Large intestine (tissue), 12 donors: ENCODE measurements around the gene HOXB4. TPM values are rescaled to one million over a fixed set of nuclear protein-coding genes. Genes with fewer than 3 reads are reported as not detected.

Source experiments
- DNase-seq, 2 donors: peaks; one replicate each; pipeline versions ENCODE4 v3.0.0 to v3.0.0-alpha.2; 2013
- H3K27ac ChIP-seq: one replicate; pipeline ENCODE4 v1.5.1; 2013; ENCODE audit warnings: low read length
- H3K27me3 ChIP-seq: 2 replicates; pipeline ENCODE4 v1.6.1; 2013; ENCODE audit warnings: low read length; ENCODE audit not compliant: control insufficient read depth, insufficient read depth
- H3K36me3 ChIP-seq: 2 replicates; pipeline ENCODE4 v1.6.1; 2013; ENCODE audit warnings: low read length; ENCODE audit not compliant: control insufficient read depth, insufficient read depth
- H3K4me1 ChIP-seq: one replicate; pipeline ENCODE4 v1.6.1; 2013; ENCODE audit warnings: low read length; ENCODE audit not compliant: control insufficient read depth, insufficient read depth
- H3K4me3 ChIP-seq: one replicate; pipeline ENCODE4 v1.5.1; 2013; ENCODE audit warnings: low read length
- H3K9me3 ChIP-seq: one replicate; pipeline ENCODE4 v1.6.1; 2013; ENCODE audit warnings: mild to moderate bottlenecking, low read depth, low read length, moderate library complexity; ENCODE audit not compliant: control insufficient read depth
- WGBS: methylation state at CpG from one replicate; pipeline ENCODE4 v1.1.5; 2013; ENCODE audit warnings: low lambda C conversion rate; ENCODE audit not compliant: insufficient coverage; 5-methylcytosine and 5-hydroxymethylcytosine counted together
- long read RNA-seq, 11 donors: transcript quantifications; one replicate each; lab custom pipeline, GENCODE V29; 2026
- polyA plus RNA-seq: library from polyadenylated mRNA; unstranded; fragments of 120-200 nt; gene quantifications from one replicate; pipeline ENCODE4 v1.2.1, GENCODE V29; 2013

The HOXB4 gene
- 5.9 TPM for polyA plus RNA-seq
- long read RNA-seq, donor 1, transcript HOXB4-201 (2 exons, 3,757 nt), result major isoform, 6 of 6 reads
- long read RNA-seq, donor 1, partial matches to known transcripts, result 0 of 6 reads
- long read RNA-seq, donor 1, other reads (novel, unspliced or antisense), result 0 of 6 reads
- long read RNA-seq, donor 2, partial matches to known transcripts, result 6 of 10 reads
- long read RNA-seq, donor 2, other reads (novel, unspliced or antisense), result 0 of 10 reads
- long read RNA-seq, donor 3, result 0 reads
- long read RNA-seq, donor 4, result 0 reads
- long read RNA-seq, donor 5, transcript HOXB4-201 (2 exons, 3,757 nt), result major isoform, 5 of 14 reads
- long read RNA-seq, donor 5, partial matches to known transcripts, result 9 of 14 reads
- long read RNA-seq, donor 5, other reads (novel, unspliced or antisense), result 0 of 14 reads
- long read RNA-seq, donor 6, transcript HOXB4-201 (2 exons, 3,757 nt), result major isoform, 8 of 8 reads
- long read RNA-seq, donor 6, partial matches to known transcripts, result 0 of 8 reads
- long read RNA-seq, donor 6, other reads (novel, unspliced or antisense), result 0 of 8 reads
- long read RNA-seq, donor 7, transcript HOXB4-201 (2 exons, 3,757 nt), result major isoform, 10 of 19 reads
- long read RNA-seq, donor 7, partial matches to known transcripts, result 9 of 19 reads
- long read RNA-seq, donor 7, other reads (novel, unspliced or antisense), result 0 of 19 reads
- long read RNA-seq, donor 8, transcript HOXB4-201 (2 exons, 3,757 nt), result major isoform, 10 of 10 reads
- long read RNA-seq, donor 8, partial matches to known transcripts, result 0 of 10 reads
- long read RNA-seq, donor 8, other reads (novel, unspliced or antisense), result 0 of 10 reads
- long read RNA-seq, donor 9, transcript HOXB4-201 (2 exons, 3,757 nt), result major isoform, 9 of 9 reads
- long read RNA-seq, donor 9, partial matches to known transcripts, result 0 of 9 reads
- long read RNA-seq, donor 9, other reads (novel, unspliced or antisense), result 0 of 9 reads
- long read RNA-seq, donor 10, partial matches to known transcripts, result 0 of 3 reads
- long read RNA-seq, donor 10, other reads (novel, unspliced or antisense), result 0 of 3 reads
- long read RNA-seq, donor 11, partial matches to known transcripts, result 0 of 4 reads
- long read RNA-seq, donor 11, other reads (novel, unspliced or antisense), result 0 of 4 reads

DNA sequence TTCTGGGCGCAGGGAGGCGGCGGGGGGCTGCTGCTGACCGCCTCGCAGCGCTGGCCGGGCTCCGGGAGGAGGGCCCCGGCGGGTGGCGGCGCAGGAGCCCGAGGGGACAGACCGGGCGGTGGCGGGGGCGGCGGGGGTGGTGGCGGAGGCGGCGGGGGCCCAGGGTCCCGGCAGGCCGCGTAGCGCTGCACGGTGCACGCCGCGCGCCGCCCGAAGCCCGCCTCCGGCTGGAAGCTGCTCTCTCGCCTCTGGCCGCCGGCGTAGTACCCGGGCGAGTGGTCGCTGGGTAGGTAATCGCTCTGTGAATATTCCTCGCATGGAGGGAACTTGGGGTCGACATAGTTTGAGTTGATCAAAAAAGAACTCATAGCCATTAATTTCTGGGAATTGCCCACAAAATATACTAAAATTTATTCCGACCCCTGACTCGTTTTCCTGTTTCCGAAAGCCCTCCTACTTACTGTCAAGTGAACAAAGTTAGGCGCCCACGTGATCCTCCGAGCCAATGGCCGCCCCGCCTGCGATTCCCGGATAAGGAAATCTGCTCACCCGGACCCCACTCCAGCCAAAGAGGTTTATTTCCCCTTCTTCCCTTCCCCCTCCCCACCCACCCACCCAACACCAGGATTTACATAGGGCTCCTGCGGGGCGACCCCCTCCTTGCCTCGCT, at the start of gene HOXB4:
Gene HOXB4 (minus strand): TSS at position 405 of the 670 bp plus-strand sequence. CDS start 31 bp downstream, at position 374.
- DNase-seq, result peak; percentile 55 to 63
- Histone ChIP-seq H3K27me3 (peaks cover 95% of the 10 kb centered on the region), H3K4me3 (peak within 1 kb of the TSS; percentile 42), H3K9me3 (peaks cover 3% of the 10 kb centered on the region), H3K36me3 (peaks cover 6% of the 10 kb centered on the region), H3K4me1 (peaks cover 18% of the 10 kb centered on the region), H3K27ac (peak within 1 kb of the TSS; percentile 80)
- no CpG with 5 or more reads among the region's 58 CpGs for WGBS

DNA sequence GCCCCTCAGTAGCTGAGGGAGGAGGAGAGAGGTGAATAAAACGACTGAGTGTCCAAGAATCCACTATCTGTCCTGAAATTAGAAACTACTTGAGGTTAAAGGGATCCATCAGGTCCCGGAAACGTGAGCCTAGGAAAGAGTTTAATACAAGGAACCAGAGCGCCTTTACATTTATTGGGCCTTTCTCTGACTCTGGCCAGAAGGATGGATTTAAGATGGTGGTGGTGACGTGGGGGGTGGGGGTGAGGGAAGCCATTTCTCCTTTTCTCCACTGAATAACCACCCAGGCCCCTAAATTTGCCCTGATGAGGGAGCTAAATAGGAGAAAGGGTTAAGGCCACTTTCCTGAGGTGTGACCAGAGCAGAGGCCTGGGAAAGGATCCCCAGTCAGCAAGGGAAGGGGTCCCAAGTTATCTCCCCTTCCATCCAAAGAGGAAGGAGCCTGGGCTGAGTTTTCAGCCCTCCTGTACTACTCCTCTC, 49.0 kb upstream of the HOXB4 start:
- Histone ChIP-seq H3K27me3 (peaks cover 99% of the 10 kb centered on the region), H3K9me3 (peaks cover 9% of the 10 kb centered on the region), H3K4me1 (peaks cover 33% of the 10 kb centered on the region), H3K27ac (no peak overlapping the region), H3K4me3 (no peak overlapping the region), H3K36me3 (no peaks in the 10 kb centered on the region)
- no CpG with 5 or more reads among the region's 5 CpGs for WGBS
- DNase-seq, result no peak

DNA sequence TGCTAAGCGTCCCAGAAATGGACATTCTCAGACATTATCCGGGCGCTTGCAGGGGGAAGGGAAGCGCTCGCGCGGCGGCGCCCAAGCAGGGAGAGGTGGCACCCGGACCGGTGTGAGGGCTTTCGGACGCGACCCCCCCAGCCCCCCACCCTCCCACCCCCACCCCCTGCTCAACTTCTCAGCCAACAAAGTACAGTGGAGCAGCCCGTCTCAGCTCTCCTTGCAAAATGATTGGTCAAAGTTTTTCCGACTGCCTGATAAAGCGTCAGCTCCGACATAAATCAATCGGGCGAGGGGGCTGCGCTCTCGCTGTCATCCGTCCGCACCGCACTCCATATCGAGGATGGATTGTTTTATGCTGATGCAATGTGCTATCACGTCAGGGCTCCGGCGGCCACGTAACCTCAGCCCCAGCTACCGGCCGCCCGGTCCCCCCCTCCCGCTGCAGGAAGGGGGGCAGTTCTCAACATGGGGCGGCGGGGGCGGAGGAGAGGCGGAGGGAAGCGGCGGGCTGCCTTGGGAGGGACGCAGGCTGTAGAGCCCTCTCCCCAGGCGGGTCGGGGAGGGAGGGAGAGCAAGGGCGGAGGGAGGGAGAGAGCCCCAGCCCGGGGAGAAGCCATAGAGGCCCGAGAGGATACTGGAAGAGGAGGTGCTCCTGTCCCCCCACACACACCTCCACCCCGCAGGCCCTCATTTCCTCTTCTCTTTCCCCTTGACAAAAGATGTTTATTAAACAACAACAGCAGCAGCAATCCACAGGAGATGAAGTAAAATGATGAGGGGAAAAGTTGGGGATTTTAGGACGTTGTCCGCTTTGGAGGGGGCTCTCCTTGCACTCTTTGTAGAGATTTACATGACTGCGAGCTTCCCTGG, 48.3 kb upstream of the HOXB4 start, which contains the start of gene HOXB9:
Gene HOXB9 (minus strand): TSS at position 114 of the 873 bp plus-strand sequence. CDS start 89 bp downstream, at position 25.
- Histone ChIP-seq H3K27ac (peak within 1 kb of the TSS; percentile 21), H3K4me1 (peaks cover 29% of the 10 kb centered on the region), H3K27me3 (peaks cover 99% of the 10 kb centered on the region), H3K4me3 (peak within 1 kb of the TSS; percentile 27), H3K36me3 (no peaks in the 10 kb centered on the region), H3K9me3 (peaks cover 10% of the 10 kb centered on the region)
- no peak for DNase-seq
- no CpG with 5 or more reads among the region's 50 CpGs for WGBS

DNA sequence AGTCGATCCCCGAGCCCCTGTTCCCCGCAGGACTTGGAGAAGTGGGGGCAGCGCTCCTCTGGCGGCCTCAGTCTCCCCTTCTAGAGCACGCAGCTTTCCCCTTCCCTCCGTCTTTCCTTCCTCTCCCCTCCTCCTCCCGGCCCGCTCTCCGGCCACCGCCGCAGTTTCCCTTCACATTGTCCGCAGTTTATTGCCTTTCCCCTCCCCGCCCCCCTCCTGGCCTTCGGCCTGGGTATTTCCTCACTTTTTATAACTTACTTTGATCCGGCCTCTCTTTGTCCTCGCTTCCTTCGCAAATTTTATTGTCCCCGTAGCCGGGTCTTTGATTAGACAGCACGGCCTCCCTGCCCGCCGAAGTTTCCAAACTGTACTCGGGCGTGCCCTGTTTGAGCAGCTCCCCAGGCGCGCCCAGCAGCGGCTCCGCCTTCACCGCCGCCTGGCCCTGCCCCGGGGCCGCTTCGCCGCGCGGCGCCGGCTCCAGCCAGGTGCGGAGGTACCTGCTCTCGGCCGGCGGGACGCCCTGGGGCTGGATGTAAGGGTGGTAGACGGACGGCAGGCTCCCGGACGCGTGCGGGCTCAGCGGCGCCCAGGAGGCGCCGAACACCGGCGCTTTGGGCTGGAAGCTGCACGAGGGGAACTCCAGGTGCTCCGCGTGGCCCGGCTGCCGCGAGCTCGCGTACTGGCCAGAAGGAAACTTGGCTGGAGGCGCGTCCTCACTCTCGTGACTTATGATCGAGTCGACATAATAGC, 47.5 kb upstream of the HOXB4 start:
- H3K27me3 ChIP-seq, result peaks cover 99% of the 10 kb centered on the region
- H3K4me3 ChIP-seq, result peak overlapping the region; percentile 27
- peaks cover 13% of the 10 kb centered on the region for H3K9me3 ChIP-seq
- peak overlapping the region; percentile 21 for H3K27ac ChIP-seq
- H3K4me1 ChIP-seq, result peaks cover 29% of the 10 kb centered on the region
- 0% methylated on average over 5 of the region's 69 CpGs for WGBS
- no peaks in the 10 kb centered on the region for H3K36me3 ChIP-seq
- peak in 1 of 2 donors; percentile 40 for DNase-seq

DNA sequence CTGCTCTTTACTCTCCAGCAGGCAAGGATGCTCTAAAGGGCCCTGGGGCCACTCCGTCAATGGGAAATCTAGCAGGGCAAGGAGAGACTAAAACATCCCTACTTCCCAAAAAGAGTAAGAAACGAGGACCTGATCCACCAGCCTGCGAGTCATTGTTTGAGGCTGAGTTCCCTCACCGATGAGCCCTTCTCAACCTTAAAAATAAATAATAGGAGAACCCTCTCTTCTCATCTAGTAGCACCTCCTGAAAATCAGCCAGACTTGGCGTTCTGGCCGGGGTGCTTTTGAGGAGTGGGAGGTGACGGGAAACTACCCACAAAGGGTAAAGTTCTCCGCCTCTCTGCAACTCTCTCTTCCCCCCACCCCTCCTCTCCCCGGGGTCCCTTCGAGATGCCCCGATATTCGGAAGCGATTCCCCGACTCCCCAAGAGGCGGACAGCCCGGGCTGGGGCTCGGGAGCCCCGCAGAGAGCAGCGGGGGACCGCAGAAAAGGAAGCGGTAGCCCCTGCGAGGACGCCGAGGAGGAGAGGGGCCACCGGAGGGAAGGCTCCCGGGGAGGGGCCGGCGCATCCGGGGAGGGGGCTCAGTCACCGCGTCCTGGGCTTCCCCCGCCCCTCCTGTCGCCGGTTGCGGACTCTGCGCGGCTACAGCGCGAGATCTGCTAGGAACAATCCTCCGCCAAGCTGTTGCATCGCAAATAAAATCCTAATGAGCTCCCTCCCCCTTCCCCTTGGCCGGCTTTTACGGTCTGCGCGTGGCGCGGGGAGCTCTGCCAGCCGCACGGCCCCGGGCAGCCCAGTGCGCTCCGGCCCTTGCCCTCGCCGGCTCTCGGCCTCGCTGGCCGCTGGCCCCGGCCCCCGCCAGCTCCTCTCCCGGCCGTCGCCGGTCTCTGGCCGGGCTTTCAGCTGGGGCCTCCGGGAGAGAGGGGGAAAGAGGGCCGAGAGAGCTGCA, 46.7 kb upstream of the HOXB4 start:
- DNase-seq, result no peak
- H3K27me3 ChIP-seq, result peaks cover 99% of the 10 kb centered on the region
- 0% methylated on average over 4 of the region's 66 CpGs for WGBS

DNA sequence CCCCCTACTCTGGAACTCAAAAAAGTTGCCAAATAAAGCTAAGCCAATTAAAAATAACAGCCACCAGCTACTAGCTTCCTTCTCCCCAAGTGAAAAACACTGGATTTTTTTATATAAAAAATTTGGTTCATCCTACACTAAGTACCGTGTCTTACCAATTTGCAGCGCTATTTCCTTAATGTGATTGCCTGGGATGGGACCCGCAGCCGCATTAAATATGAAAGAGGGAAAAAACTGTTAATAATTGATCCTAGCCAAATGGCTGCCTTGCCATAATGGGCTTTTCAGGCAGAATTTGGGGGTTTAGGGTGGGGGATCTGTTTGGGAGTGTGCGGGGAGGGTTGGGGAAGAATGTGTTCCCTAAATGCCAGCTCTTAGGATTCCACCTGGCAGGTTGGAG, 46.0 kb upstream of the HOXB4 start:
- no peaks in the 10 kb centered on the region for H3K36me3 ChIP-seq
- peaks cover 36% of the 10 kb centered on the region for H3K4me1 ChIP-seq
- H3K27me3 ChIP-seq, result peaks cover 99% of the 10 kb centered on the region
- peaks cover 14% of the 10 kb centered on the region for H3K9me3 ChIP-seq
- H3K4me3 ChIP-seq, result no peak overlapping the region
- no peak overlapping the region for H3K27ac ChIP-seq
- no CpG with 5 or more reads among the region's 5 CpGs for WGBS
- DNase-seq, result no peak

More for the DNA sequence above, 46.7 kb upstream of the HOXB4 start:
- H3K4me1 ChIP-seq, result peaks cover 31% of the 10 kb centered on the region
- peak overlapping the region; percentile 27 for H3K4me3 ChIP-seq
- peaks cover 16% of the 10 kb centered on the region for H3K9me3 ChIP-seq
- H3K36me3 ChIP-seq, result no peaks in the 10 kb centered on the region
- H3K27ac ChIP-seq, result no peak overlapping the region

DNA sequence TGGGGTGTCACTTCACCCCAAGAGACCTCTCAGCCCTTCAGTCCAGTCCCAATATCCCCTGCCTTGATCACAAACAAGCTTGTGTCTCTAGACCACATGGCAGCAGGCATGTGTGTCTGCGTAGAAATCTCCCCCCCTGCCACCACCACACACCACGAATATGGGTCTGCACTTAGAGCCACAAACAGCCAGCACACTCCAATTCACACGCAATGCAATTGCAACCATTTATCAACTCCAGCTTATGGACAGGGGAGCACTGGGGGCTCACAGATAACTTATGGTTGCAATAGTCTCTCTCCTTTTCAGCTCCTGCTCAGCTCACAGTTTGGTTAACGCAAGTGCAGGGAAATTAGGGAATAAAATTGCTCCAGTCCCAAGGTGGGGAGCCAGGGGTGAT, 45.4 kb upstream of the HOXB4 start:
- Histone ChIP-seq H3K4me3 (no peak overlapping the region), H3K36me3 (no peaks in the 10 kb centered on the region), H3K27me3 (peaks cover 98% of the 10 kb centered on the region), H3K27ac (no peak overlapping the region), H3K4me1 (peaks cover 36% of the 10 kb centered on the region), H3K9me3 (peaks cover 14% of the 10 kb centered on the region)
- no peak for DNase-seq
- WGBS, result 0% methylated on average over 1 of the region's 4 CpGs

DNA sequence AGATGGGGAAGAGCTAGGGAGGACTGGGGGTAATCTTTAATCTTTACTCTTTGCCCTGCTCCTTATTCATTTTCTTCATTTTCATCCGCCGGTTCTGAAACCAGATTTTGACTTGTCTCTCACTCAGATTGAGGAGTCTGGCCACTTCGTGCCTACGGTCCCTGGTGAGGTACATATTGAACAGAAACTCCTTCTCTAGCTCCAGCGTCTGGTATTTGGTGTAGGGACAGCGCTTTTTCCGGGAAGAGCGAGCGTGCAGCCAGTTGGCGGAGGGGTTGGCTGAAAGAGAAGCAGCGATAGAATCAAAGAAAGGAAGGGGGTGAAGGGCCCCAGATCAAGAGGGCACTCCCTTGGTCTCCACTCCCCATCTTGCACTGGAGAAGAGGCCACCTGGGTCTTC, 44.7 kb upstream of the HOXB4 start:
- H3K27me3 ChIP-seq, result peaks cover 98% of the 10 kb centered on the region
- DNase-seq, result no peak
- H3K4me3 ChIP-seq, result no peak overlapping the region
- H3K36me3 ChIP-seq, result no peaks in the 10 kb centered on the region
- H3K9me3 ChIP-seq, result peaks cover 17% of the 10 kb centered on the region
- 40% methylated on average over 2 of the region's 11 CpGs for WGBS
- no peak overlapping the region for H3K27ac ChIP-seq
- peaks cover 42% of the 10 kb centered on the region for H3K4me1 ChIP-seq
